ENCODE results near the gene TMPRSS6. TPM values are rescaled to one million over a fixed set of nuclear protein-coding genes. Genes with fewer than 3 reads are reported as not detected.
A peak's percentile ranks its signal among the peaks of the same experiment; 100 is the strongest.

Gene TMPRSS6
- total and polyA plus RNA-seq, 2 of the 13 experiments (the other 11 are each of a cell fraction or from before 2014, with no cell fraction given), result 4.2 to 4.8 TPM

DNA sequence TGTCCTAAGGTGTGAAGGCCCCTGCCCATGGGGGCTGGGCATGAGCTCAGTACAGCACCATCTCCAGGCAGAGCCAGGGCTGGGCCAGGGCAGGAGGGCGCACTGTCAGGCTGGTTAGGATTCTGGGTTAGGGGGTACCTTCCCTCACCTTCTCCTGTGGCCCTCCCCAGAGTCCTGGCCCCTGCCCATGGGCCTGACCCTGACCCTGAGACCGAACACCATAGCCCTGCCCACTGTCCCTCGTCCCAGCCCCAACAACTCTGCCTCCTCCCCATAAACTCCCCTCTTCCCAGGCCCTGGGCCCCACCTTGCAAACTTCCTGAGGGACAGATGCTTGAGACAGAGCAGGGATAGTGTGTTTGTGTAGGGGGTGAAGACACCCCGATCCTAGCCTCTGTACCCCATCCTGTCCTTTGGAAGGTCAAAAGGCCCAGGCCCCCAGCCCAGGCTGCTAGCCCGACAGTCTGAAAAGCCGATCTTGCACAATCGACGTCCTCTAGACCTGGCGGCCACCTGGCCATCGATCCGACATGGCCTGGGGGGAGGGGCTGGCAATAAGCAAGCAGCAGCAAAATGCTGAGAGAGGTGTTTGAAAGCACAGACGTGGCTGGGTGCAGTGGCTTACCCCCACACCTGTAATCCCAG is 2.7 kb upstream of the TMPRSS6 start (continued):
- TF ChIP-seq, protein P1, sequence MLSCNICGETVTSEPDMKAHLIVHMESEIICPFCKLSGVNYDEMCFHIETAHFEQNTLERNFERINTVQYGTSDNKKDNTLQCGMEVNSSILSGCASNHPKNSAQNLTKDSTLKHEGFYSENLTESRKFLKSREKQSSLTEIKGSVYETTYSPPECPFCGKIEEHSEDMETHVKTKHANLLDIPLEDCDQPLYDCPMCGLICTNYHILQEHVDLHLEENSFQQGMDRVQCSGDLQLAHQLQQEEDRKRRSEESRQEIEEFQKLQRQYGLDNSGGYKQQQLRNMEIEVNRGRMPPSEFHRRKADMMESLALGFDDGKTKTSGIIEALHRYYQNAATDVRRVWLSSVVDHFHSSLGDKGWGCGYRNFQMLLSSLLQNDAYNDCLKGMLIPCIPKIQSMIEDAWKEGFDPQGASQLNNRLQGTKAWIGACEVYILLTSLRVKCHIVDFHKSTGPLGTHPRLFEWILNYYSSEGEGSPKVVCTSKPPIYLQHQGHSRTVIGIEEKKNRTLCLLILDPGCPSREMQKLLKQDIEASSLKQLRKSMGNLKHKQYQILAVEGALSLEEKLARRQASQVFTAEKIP (CRISPR knock-in tag; IDR thresholded peaks at IDR 0.05; ENCODE audit: borderline replicate concordance), result no peak
- peak; percentile 98 for TF ChIP-seq MTA1 (CRISPR knock-in tag; IDR thresholded peaks at IDR 0.05; ENCODE audit: borderline replicate concordance)
- TF ChIP-seq ZNF264 (CRISPR knock-in tag; IDR thresholded peaks at IDR 0.05), result no peak
- TF ChIP-seq RNF2 (conservative IDR thresholded peaks at IDR 0.05; ENCODE audit: low read depth), result no peak
- TF ChIP-seq ZNF674 (CRISPR knock-in tag; IDR thresholded peaks at IDR 0.05; ENCODE audit: low read depth), result no peak
- no peak for TF ChIP-seq ZNF44 (CRISPR knock-in tag; IDR thresholded peaks at IDR 0.05)
- no peak for TF ChIP-seq HCFC1 (IDR thresholded peaks at IDR 0.05; ENCODE audit: low read depth, low read length)
- TF ChIP-seq ZNF143 (CRISPR knock-in tag; IDR thresholded peaks at IDR 0.05), result no peak
- TF ChIP-seq, protein P2, sequence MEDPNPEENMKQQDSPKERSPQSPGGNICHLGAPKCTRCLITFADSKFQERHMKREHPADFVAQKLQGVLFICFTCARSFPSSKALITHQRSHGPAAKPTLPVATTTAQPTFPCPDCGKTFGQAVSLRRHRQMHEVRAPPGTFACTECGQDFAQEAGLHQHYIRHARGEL (CRISPR knock-in tag; IDR thresholded peaks at IDR 0.05), result no peak
- no peak for TF ChIP-seq ZNF589 (CRISPR knock-in tag; conservative IDR thresholded peaks at IDR 0.05)
- peak; percentile 50; the same call in 1 of the 2 replicates for TF ChIP-seq KAT7 (CRISPR knock-in tag; IDR thresholded peaks at IDR 0.05; ENCODE audit: borderline replicate concordance)
- TF ChIP-seq LCORL (IDR thresholded peaks at IDR 0.05), result no peak
- TF ChIP-seq LCORL (CRISPR knock-in tag; IDR thresholded peaks at IDR 0.05), result peak; percentile 92
- TF ChIP-seq PCBP2 (optimal IDR thresholded peaks at IDR 0.05; ENCODE audit: low read depth, low read length, poor library complexity, severe bottlenecking), result no peak
- no peak for TF ChIP-seq ZNF629 (CRISPR knock-in tag; conservative IDR thresholded peaks at IDR 0.05)
- TF ChIP-seq, protein P3, sequence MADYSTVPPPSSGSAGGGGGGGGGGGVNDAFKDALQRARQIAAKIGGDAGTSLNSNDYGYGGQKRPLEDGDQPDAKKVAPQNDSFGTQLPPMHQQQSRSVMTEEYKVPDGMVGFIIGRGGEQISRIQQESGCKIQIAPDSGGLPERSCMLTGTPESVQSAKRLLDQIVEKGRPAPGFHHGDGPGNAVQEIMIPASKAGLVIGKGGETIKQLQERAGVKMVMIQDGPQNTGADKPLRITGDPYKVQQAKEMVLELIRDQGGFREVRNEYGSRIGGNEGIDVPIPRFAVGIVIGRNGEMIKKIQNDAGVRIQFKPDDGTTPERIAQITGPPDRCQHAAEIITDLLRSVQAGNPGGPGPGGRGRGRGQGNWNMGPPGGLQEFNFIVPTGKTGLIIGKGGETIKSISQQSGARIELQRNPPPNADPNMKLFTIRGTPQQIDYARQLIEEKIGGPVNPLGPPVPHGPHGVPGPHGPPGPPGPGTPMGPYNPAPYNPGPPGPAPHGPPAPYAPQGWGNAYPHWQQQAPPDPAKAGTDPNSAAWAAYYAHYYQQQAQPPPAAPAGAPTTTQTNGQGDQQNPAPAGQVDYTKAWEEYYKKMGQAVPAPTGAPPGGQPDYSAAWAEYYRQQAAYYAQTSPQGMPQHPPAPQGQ (CRISPR knock-in tag; IDR thresholded peaks at IDR 0.05; ENCODE audit: borderline replicate concordance), result no peak
- TF ChIP-seq, protein P4, sequence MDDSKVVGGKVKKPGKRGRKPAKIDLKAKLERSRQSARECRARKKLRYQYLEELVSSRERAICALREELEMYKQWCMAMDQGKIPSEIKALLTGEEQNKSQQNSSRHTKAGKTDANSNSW (CRISPR knock-in tag; IDR thresholded peaks at IDR 0.05; ENCODE audit: borderline replicate concordance), result no peak
- TF ChIP-seq, protein P5, sequence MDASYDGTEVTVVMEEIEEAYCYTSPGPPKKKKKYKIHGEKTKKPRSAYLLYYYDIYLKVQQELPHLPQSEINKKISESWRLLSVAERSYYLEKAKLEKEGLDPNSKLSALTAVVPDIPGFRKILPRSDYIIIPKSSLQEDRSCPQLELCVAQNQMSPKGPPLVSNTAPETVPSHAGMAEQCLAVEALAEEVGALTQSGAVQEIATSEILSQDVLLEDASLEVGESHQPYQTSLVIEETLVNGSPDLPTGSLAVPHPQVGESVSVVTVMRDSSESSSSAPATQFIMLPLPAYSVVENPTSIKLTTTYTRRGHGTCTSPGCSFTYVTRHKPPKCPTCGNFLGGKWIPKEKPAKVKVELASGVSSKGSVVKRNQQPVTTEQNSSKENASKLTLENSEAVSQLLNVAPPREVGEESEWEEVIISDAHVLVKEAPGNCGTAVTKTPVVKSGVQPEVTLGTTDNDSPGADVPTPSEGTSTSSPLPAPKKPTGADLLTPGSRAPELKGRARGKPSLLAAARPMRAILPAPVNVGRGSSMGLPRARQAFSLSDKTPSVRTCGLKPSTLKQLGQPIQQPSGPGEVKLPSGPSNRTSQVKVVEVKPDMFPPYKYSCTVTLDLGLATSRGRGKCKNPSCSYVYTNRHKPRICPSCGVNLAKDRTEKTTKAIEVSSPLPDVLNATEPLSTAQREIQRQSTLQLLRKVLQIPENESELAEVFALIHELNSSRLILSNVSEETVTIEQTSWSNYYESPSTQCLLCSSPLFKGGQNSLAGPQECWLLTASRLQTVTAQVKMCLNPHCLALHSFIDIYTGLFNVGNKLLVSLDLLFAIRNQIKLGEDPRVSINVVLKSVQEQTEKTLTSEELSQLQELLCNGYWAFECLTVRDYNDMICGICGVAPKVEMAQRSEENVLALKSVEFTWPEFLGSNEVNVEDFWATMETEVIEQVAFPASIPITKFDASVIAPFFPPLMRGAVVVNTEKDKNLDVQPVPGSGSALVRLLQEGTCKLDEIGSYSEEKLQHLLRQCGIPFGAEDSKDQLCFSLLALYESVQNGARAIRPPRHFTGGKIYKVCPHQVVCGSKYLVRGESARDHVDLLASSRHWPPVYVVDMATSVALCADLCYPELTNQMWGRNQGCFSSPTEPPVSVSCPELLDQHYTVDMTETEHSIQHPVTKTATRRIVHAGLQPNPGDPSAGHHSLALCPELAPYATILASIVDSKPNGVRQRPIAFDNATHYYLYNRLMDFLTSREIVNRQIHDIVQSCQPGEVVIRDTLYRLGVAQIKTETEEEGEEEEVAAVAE (CRISPR knock-in tag; IDR thresholded peaks at IDR 0.05; ENCODE audit: borderline replicate concordance), result no peak
- no peak for TF ChIP-seq ZNF737 (CRISPR knock-in tag; IDR thresholded peaks at IDR 0.05; ENCODE audit: borderline replicate concordance)
- TF ChIP-seq ETV6 (CRISPR knock-in tag; conservative IDR thresholded peaks at IDR 0.05), result no peak
- TF ChIP-seq, protein P6, sequence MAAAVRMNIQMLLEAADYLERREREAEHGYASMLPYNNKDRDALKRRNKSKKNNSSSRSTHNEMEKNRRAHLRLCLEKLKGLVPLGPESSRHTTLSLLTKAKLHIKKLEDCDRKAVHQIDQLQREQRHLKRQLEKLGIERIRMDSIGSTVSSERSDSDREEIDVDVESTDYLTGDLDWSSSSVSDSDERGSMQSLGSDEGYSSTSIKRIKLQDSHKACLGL (CRISPR knock-in tag; IDR thresholded peaks at IDR 0.05), result no peak
- no peak for TF ChIP-seq HES4 (CRISPR knock-in tag; IDR thresholded peaks at IDR 0.05; ENCODE audit: borderline replicate concordance)
